ENCODE data around the gene PDZD2.
"Not testable (repeated sequence)": the region's sequence is repeated elsewhere in the genome, so short reads cannot be mapped to it uniquely, and the experiment has no call there.

The PDZD2 gene

GRCh38 chr5:32055891-32056866 is 417.2 kb downstream of the PDZD2 start:
- in situ Hi-C loops (cut with HindIII; ENCODE audit: low sequenced_read_pairs) = no loop called here

DNA sequence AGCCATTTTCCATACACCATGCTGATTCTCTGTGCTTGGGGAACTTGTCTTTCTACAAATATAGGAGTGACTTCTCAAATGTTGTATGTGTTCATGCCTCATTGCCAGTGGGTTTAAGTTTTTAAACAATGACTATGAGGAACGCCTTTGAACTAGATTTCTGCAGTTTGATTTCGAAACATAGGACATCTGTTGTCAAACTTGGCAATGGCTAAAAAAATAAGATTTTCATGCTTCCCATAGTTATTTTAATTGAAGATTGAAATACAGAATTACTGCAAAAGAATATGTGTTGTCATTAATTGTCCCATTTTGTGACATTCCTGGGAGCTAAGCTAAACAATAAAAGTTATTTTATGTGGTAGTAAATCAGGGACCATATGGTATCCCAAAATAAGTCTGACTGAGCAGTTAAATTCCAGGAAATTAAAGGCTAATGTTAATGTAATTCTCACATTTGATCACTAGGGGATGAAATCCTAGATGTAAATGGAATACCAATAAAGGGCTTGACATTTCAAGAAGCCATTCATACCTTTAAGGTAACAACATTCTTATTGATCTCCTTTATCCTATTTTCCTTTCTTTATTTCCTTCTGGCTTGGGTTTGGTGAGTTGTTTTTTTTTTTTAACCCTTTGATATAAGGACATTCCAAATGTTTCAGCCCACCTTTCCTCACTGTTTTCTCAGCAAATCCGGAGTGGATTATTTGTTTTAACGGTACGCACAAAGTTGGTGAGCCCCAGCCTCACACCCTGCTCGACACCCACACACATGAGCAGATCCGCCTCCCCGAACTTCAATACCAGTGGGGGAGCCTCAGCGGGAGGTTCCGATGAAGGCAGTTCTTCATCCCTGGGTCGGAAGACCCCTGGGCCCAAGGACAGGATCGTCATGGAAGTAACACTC is 418.5 kb downstream of the PDZD2 start:
- in situ Hi-C loops (cut with HindIII; ENCODE audit: low sequenced_read_pairs) = no loop called here

GRCh38 chr5:32058101-32058500 is 419.2 kb downstream of the PDZD2 start:
- in situ Hi-C loops (cut with HindIII; ENCODE audit: low sequenced_read_pairs) = no loop called here

- in situ Hi-C loops (cut with HindIII; ENCODE audit: low sequenced_read_pairs) = no loop called here
Measured at GRCh38 chr5:32058997-32059396, 420.1 kb downstream of the PDZD2 start.

DNA sequence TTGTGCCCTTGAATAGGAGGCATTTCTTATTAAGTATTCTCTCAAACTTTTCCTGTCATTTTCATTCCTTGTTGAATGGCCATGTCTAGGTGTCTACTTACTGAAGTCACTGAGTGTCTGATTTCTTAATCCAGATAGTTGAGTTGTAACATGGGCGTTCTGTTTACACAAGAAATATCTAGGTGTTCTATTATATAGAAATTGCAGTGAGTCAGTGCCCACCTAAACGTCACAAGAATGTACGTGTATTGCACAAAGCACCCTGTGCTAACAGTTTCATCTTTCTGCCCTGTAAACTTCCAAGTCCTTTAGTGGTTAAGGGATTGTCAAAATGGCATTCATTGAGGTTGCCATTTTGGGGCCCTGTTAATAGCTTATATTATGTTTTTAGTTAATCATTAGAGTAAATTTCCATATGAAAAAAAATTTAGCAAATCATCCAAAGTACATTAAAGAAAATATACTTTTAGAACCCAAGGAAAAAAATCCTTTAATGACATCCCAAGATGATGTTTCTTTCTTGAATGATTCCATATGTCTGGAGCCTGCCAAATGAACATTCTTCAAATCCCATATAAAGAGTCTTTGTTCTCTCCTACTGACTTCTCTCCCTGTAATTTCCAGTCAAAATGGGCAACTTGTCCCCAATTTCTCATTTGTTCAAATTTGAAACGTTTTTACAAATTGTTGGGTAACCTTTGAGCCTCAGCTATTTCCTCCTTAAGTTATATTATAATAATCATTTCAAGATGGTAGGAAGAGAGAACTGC is 421.0 kb downstream of the PDZD2 start:
- in situ Hi-C loops (cut with HindIII; ENCODE audit: low sequenced_read_pairs) = no loop called here

- in situ Hi-C loops (cut with HindIII; ENCODE audit: low sequenced_read_pairs) = no loop called here
Measured at GRCh38 chr5:32061236-32061635, 422.3 kb downstream of the PDZD2 start.

DNA sequence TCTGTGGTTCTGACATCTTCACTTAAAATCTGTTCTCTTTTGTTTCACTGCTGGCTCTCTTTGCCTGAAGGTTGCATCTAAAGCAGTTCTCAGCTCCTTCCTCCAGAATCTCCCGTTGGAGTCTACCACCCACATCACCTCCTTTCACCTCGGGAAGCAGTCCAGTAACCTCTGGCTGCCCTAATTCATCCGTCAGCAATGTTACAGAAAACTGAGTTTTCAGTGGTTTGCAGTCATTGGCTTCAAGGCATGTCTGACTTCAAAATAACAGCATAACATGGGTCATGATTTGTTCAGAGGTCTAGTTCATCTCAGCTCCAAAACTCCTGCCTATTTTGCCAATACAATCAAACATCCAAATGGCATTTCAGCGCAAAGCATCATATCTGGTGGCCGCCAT is 427.5 kb downstream of the PDZD2 start:
- in situ Hi-C loops (cut with HindIII; ENCODE audit: low sequenced_read_pairs) = no loop called here

- in situ Hi-C loops (cut with HindIII; ENCODE audit: low sequenced_read_pairs) = no loop called here
Measured at GRCh38 chr5:32067774-32068470, 429.0 kb downstream of the PDZD2 start.

DNA sequence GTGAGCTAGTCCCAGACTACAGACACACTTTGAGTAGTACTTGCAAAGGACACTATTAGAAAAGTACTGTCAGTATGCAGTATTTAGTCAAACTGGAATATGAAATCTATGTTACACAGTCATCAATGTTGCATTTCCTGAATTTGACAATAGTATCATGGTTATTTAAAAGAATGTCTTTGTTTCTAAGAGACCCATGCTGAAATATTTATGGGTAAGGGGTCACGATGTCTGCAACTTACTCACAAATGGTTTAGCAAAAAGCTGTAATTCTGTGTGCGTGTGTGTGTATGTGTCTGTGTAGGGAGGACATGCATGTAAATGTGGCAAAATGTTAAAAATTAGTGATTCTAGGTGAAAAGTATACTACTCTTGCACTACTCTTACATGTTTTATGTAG is 429.6 kb downstream of the PDZD2 start:
- in situ Hi-C loops (cut with HindIII; ENCODE audit: low sequenced_read_pairs) = no loop called here

- in situ Hi-C loops (cut with HindIII; ENCODE audit: low sequenced_read_pairs) = no loop called here
Measured at GRCh38 chr5:32069396-32069795, 430.5 kb downstream of the PDZD2 start.

- in situ Hi-C loops (cut with HindIII; ENCODE audit: low sequenced_read_pairs) = no loop called here
Measured at GRCh38 chr5:32071351-32071944, 432.5 kb downstream of the PDZD2 start.

DNA sequence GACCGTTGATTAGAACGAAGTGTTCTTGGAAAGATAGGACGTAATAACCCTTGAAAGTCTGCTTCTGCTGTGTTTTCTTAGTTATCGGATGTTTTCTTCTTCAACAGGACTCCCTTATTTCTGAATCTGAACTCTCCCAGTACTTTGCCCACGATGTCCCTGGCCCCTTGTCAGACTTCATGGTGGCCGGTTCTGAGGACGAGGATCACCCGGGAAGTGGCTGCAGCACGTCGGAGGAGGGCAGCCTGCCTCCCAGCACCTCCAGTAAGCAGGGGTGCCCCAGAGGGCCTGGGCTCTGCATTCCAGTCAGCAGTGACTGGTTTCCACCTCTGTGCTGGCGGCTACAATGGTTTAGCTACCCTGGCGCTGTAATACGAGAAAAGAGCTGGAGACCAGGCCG is 433.1 kb downstream of the PDZD2 start:
- in situ Hi-C loops (cut with HindIII; ENCODE audit: low sequenced_read_pairs) = no loop called here

DNA sequence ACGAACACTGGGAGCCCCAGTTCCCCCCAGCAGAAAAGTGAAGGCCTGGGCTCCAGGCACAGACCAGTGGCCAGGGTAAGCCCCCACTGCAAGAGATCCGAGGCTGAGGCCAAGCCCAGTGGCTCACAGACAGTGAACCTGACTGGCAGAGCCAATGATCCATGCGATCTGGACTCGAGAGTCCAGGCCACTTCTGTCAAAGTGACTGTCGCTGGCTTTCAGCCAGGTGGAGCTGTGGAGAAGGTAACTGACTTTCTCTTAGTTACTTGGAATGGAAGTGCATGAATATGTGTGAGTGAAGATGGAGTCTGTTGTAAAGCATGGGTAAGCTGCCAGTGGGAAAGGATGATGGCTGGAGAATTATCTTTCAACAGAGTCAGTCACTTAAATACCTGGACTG is 435.5 kb downstream of the PDZD2 start:
- in situ Hi-C loops (cut with HindIII; ENCODE audit: low sequenced_read_pairs) = no loop called here

DNA sequence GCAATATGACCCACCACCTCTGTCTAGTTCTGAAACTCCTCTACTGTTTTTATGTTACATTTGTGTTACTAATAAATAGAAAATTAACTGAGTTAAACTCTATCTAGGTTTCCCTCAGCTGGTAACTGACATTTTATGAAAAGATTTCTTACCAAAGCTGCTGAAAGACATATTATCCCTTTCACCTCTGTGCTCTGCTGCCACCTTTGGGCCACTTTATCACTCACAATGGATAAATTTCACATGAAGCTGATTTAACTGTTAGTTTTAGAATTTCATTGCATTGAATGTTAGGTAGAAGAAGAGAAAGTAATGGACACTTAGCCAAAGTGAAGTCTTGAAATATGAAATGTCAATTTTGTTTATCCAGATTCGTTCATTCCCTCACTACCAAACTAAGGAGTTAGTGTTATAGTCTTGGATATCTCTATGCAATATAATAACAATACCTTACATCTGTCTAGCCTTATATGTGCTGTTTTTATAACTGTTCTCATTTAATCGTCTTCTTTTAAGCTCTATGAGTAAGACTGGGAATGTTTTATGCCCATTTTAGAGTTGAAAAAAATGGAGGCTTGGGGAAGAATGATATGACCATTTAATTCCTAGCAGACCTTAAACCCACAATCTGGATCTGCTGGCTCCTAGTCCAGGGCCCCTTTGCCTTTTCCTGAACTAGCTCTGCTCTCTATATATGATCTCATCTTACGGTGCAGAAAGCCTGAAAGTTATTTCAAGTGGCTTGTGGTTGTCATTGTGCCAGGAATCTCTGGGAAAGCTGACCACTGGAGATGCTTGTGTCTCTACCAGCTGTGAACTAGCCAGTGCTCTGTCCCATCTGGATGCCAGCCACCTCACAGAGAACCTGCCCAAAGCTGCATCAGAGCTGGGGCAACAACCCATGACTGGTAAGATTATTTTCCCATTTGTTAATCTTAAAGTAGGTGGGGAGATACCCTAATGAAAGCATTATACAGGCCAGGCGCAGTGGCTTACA is 438.1 kb downstream of the PDZD2 start:
- in situ Hi-C loops (cut with HindIII; ENCODE audit: low sequenced_read_pairs) = no loop called here

GRCh38 chr5:32078855-32079254 is 439.9 kb downstream of the PDZD2 start:
- in situ Hi-C loops (cut with HindIII; ENCODE audit: low sequenced_read_pairs) = not testable (repeated sequence)

DNA sequence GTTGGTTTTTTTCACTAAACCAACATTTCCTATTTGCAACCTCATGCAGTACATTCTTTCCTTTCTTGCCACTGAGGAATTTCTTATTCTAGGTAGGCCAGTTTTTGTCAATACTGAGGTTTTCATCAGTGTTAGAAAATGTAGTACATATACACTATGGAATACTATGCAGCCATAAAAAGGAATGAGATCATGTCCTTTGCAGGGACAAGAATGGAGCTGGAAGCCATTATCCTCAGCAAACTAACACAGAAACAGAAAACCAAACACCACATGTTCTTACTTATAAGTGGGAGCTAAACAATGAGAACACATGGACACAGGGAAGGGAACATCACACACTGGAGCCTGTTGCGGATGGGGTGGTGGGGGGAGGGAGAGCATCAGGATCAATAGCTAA is 441.6 kb downstream of the PDZD2 start:
- in situ Hi-C loops (cut with HindIII; ENCODE audit: low sequenced_read_pairs) = not testable (repeated sequence)

GRCh38 chr5:32082701-32083100 is 443.8 kb downstream of the PDZD2 start:
- in situ Hi-C loops (cut with HindIII; ENCODE audit: low sequenced_read_pairs) = no loop called here

GRCh38 chr5:32083981-32084430 is 445.1 kb downstream of the PDZD2 start:
- in situ Hi-C loops (cut with HindIII; ENCODE audit: low sequenced_read_pairs) = no loop called here
